HepG2 (cell line): ENCODE data around the gene ACYP2. TPM values are rescaled to one million over a fixed set of nuclear protein-coding genes. Genes with fewer than 3 reads are reported as not detected.

Experiments
- CREM ChIP-seq, 2 experiments: sonication (generic) in 1 of 2; formaldehyde crosslinking in 1 of 2; IDR thresholded peaks; 2 replicates each; pipeline versions ENCODE4 v1.4.0 to v1.6.1; 2016 to 2020; ENCODE audit warnings: antibody characterized with exemption in 1 of 2, mild to moderate bottlenecking in 1 of 2, missing genetic modification reagents in 1 of 2
- HBP1 ChIP-seq: IDR thresholded peaks from 2 replicates; pipeline ENCODE4 v1.6.1; 2016; ENCODE audit warnings: low read depth, control low read depth
- HMG20B ChIP-seq: conservative IDR thresholded peaks from 2 replicates; pipeline ENCODE4 v1.6.1; 2016; ENCODE audit warnings: missing genetic modification reagents, missing compliant biosample characterization
- NFE2L2 ChIP-seq: fragments of 150-350 bp; IDR thresholded peaks from 2 replicates; pipeline ENCODE4 v1.6.1; 2014; ENCODE audit warnings: low read length
- PPARG ChIP-seq: conservative IDR thresholded peaks from 2 replicates; pipeline ENCODE4 v1.6.1; 2016; ENCODE audit warnings: missing biosample characterization, missing genetic modification reagents
- SIX1 ChIP-seq: sonication (generic); formaldehyde crosslinking; IDR thresholded peaks from 2 replicates; pipeline ENCODE4 v1.4.0; 2020; ENCODE audit warnings: missing genetic modification reagents, borderline replicate concordance
- ZNF10 ChIP-seq: sonication (generic); formaldehyde crosslinking; IDR thresholded peaks from 2 replicates; pipeline ENCODE4 v1.4.0; 2020; ENCODE audit warnings: mild to moderate bottlenecking, low read depth, missing genetic modification reagents, borderline replicate concordance
- ZNF121 ChIP-seq: sonication (generic); formaldehyde crosslinking; IDR thresholded peaks from 2 replicates; pipeline ENCODE4 v1.5.0; 2020; ENCODE audit warnings: mild to moderate bottlenecking, missing genetic modification reagents
- ZNF451 ChIP-seq: sonication (generic); formaldehyde crosslinking; IDR thresholded peaks from 2 replicates; pipeline ENCODE4 v1.5.0; 2020; ENCODE audit warnings: mild to moderate bottlenecking, missing genetic modification reagents
- ZNF644 ChIP-seq: IDR thresholded peaks from 2 replicates; pipeline ENCODE4 v1.6.1; 2016; ENCODE audit warnings: low read depth
- ZNF7 ChIP-seq: IDR thresholded peaks from 2 replicates; pipeline ENCODE4 v1.6.1; 2016; ENCODE audit warnings: missing biosample characterization, missing genetic modification reagents
- ZNF773 ChIP-seq: sonication (generic); formaldehyde crosslinking; IDR thresholded peaks from 2 replicates; pipeline ENCODE4 v1.4.0; 2020; ENCODE audit warnings: missing genetic modification reagents, borderline replicate concordance
- ZSCAN30 ChIP-seq: sonication (generic); formaldehyde crosslinking; IDR thresholded peaks from 2 replicates; pipeline ENCODE4 v1.5.0; 2020; ENCODE audit warnings: mild to moderate bottlenecking, missing genetic modification reagents
- polyA plus RNA-seq, 8 experiments: library from polyadenylated mRNA; depleted of rRNA in 3 of 8; stranded (reverse) in 7 of 8; unstranded in 1 of 8; fragments of >200 nt; fragmentation: Illumina TruSeq in 4 of 8; extraction: Trizol in 4 of 8; gene quantifications; 2 replicates each; pipeline versions ENCODE4 v1.2.1 to v1.2.3, GENCODE V29; 2011 to 2016; ENCODE audit warnings: low read depth in 4 of 8, missing spikeins in 1 of 8, mixed read lengths in 1 of 8; ENCODE audit not compliant: insufficient read depth in 1 of 8
- total RNA-seq, 5 experiments: library from RNA; depleted of rRNA; stranded (reverse); fragments of >200 nt; fragmentation: Illumina TruSeq; extraction: Trizol; gene quantifications; 2 replicates each; pipeline ENCODE4 v1.2.3, GENCODE V29; 2016; ENCODE audit warnings: low read depth in 1 of 5
- TF ChIP-seq, protein P1 (sequence below): sonication (generic); formaldehyde crosslinking; IDR thresholded peaks from 2 replicates; pipeline ENCODE4 v1.5.1; 2020; ENCODE audit warnings: mild to moderate bottlenecking, missing genetic modification reagents, borderline replicate concordance
- TF ChIP-seq, protein P2 (sequence below): sonication (generic); formaldehyde crosslinking; IDR thresholded peaks from 2 replicates; pipeline ENCODE4 v1.4.0; 2020; ENCODE audit warnings: mild to moderate bottlenecking, missing genetic modification reagents
- TF ChIP-seq, protein P3 (sequence below): IDR thresholded peaks from 2 replicates; pipeline ENCODE4 v1.6.1; 2016
- TF ChIP-seq, protein P4 (sequence below): sonication (generic); formaldehyde crosslinking; IDR thresholded peaks from 2 replicates; pipeline ENCODE4 v1.5.0; 2020; ENCODE audit warnings: mild to moderate bottlenecking, missing genetic modification reagents

Gene ACYP2
- total and polyA plus RNA-seq, 2 of the 13 experiments (the other 11 are each of a cell fraction or from before 2014, with no cell fraction given): 12.3 to 12.7 TPM

- TF ChIP-seq HBP1 (CRISPR knock-in tag) (no peak; the same call in 1 of the 2 replicates), HMG20B (peak; percentile 76; the same call in 1 of the 2 replicates), NFE2L2 (peak; percentile 62; the same call in 1 of the 2 replicates), ZNF121 (CRISPR knock-in tag) (peak; percentile 74), ZNF644 (peak; percentile 44; the same call in 1 of the 2 replicates), ZNF773 (CRISPR knock-in tag) (peak; percentile 84; the same call in 1 of the 2 replicates), ZNF10 (no peak), ZNF451 (peak; percentile 91), ZSCAN30 (peak; percentile 80; the same call in 1 of the 2 replicates), ZNF7 (no peak), SIX1 (peak; percentile 34; the same call in 1 of the 2 replicates), PPARG (CRISPR knock-in tag) (peak; percentile 72; the same call in 1 of the 2 replicates), CREM (IDR thresholded peaks at IDR 0.05) (peak; percentile 15; the same call in 1 of the 2 replicates), CREM (CRISPR knock-in tag; IDR thresholded peaks at IDR 0.05) (no peak; the same call in 1 of the 2 replicates)
- TF ChIP-seq, protein P1, sequence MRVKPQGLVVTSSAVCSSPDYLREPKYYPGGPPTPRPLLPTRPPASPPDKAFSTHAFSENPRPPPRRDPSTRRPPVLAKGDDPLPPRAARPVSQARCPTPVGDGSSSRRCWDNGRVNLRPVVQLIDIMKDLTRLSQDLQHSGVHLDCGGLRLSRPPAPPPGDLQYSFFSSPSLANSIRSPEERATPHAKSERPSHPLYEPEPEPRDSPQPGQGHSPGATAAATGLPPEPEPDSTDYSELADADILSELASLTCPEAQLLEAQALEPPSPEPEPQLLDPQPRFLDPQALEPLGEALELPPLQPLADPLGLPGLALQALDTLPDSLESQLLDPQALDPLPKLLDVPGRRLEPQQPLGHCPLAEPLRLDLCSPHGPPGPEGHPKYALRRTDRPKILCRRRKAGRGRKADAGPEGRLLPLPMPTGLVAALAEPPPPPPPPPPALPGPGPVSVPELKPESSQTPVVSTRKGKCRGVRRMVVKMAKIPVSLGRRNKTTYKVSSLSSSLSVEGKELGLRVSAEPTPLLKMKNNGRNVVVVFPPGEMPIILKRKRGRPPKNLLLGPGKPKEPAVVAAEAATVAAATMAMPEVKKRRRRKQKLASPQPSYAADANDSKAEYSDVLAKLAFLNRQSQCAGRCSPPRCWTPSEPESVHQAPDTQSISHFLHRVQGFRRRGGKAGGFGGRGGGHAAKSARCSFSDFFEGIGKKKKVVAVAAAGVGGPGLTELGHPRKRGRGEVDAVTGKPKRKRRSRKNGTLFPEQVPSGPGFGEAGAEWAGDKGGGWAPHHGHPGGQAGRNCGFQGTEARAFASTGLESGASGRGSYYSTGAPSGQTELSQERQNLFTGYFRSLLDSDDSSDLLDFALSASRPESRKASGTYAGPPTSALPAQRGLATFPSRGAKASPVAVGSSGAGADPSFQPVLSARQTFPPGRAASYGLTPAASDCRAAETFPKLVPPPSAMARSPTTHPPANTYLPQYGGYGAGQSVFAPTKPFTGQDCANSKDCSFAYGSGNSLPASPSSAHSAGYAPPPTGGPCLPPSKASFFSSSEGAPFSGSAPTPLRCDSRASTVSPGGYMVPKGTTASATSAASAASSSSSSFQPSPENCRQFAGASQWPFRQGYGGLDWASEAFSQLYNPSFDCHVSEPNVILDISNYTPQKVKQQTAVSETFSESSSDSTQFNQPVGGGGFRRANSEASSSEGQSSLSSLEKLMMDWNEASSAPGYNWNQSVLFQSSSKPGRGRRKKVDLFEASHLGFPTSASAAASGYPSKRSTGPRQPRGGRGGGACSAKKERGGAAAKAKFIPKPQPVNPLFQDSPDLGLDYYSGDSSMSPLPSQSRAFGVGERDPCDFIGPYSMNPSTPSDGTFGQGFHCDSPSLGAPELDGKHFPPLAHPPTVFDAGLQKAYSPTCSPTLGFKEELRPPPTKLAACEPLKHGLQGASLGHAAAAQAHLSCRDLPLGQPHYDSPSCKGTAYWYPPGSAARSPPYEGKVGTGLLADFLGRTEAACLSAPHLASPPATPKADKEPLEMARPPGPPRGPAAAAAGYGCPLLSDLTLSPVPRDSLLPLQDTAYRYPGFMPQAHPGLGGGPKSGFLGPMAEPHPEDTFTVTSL (CRISPR knock-in tag): peak; percentile 18; the same call in 1 of the 2 replicates
- TF ChIP-seq, protein P2, sequence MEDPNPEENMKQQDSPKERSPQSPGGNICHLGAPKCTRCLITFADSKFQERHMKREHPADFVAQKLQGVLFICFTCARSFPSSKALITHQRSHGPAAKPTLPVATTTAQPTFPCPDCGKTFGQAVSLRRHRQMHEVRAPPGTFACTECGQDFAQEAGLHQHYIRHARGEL (CRISPR knock-in tag): no peak; the same call in 1 of the 2 replicates
- TF ChIP-seq, protein P3, sequence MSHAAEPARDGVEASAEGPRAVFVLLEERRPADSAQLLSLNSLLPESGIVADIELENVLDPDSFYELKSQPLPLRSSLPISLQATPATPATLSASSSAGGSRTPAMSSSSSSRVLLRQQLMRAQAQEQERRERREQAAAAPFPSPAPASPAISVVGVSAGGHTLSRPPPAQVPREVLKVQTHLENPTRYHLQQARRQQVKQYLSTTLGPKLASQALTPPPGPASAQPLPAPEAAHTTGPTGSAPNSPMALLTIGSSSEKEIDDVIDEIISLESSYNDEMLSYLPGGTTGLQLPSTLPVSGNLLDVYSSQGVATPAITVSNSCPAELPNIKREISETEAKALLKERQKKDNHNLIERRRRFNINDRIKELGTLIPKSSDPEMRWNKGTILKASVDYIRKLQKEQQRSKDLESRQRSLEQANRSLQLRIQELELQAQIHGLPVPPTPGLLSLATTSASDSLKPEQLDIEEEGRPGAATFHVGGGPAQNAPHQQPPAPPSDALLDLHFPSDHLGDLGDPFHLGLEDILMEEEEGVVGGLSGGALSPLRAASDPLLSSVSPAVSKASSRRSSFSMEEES: peak; percentile 32
- TF ChIP-seq, protein P4, sequence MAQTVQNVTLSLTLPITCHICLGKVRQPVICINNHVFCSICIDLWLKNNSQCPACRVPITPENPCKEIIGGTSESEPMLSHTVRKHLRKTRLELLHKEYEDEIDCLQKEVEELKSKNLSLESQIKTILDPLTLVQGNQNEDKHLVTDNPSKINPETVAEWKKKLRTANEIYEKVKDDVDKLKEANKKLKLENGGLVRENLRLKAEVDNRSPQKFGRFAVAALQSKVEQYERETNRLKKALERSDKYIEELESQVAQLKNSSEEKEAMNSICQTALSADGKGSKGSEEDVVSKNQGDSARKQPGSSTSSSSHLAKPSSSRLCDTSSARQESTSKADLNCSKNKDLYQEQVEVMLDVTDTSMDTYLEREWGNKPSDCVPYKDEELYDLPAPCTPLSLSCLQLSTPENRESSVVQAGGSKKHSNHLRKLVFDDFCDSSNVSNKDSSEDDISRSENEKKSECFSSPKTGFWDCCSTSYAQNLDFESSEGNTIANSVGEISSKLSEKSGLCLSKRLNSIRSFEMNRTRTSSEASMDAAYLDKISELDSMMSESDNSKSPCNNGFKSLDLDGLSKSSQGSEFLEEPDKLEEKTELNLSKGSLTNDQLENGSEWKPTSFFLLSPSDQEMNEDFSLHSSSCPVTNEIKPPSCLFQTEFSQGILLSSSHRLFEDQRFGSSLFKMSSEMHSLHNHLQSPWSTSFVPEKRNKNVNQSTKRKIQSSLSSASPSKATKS (CRISPR knock-in tag): peak; percentile 96
Measured at GRCh38 chr2:54115284-54116137, at the start of gene ACYP2 (continued).
